ENCODE data around the gene FBLL1. TPM values are rescaled to one million over a fixed set of nuclear protein-coding genes. Genes with fewer than 3 reads are reported as not detected.

The FBLL1 gene
- total and polyA plus RNA-seq, 9 of the 15 experiments (the other 6 are each of a cell fraction or from before 2014, with no cell fraction given) = not detected

GRCh38 chr5:168579488-168580226 is 50.6 kb downstream of the FBLL1 start (continued):
- TF ChIP-seq ZBTB9 (CRISPR knock-in tag; IDR thresholded peaks at IDR 0.05) = peak; percentile 77; the same call in 1 of the 2 replicates
- TF ChIP-seq POLR2AphosphoS5 (IDR thresholded peaks at IDR 0.05; ENCODE audit: control insufficient read depth, insufficient read depth, low read depth, low read length) = peak; percentile 88
- no peak for TF ChIP-seq HMG20B (CRISPR knock-in tag; IDR thresholded peaks at IDR 0.05)
- peak; percentile 88 for TF ChIP-seq CREB3L1 (IDR thresholded peaks at IDR 0.05; ENCODE audit: borderline replicate concordance, low read depth)
- no peak for TF ChIP-seq ZSCAN32 (CRISPR knock-in tag; IDR thresholded peaks at IDR 0.05)
- TF ChIP-seq KLF6 (CRISPR knock-in tag; IDR thresholded peaks at IDR 0.05; ENCODE audit: borderline replicate concordance) = no peak; the same call in 1 of the 2 replicates
- no peak for TF ChIP-seq SMARCA4 (IDR thresholded peaks at IDR 0.05)
- TF ChIP-seq GTF2F1 (IDR thresholded peaks at IDR 0.05; ENCODE audit: low read depth, low read length) = no peak
- no peak for TF ChIP-seq MTA1 (IDR thresholded peaks at IDR 0.05; ENCODE audit: borderline replicate concordance)
- TF ChIP-seq GATA2 (CRISPR knock-in tag; IDR thresholded peaks at IDR 0.05) = no peak
- TF ChIP-seq KDM1A (IDR thresholded peaks at IDR 0.05) = no peak
- TF ChIP-seq MTA3 (IDR thresholded peaks at IDR 0.05; ENCODE audit: borderline replicate concordance) = peak; percentile 63; the same call in 1 of the 2 replicates
- TF ChIP-seq SNRNP70 (optimal IDR thresholded peaks at IDR 0.05; ENCODE audit: low read depth, low read length) = no peak
- TF ChIP-seq HDAC2 (IDR thresholded peaks at IDR 0.05) = no peak
- TF ChIP-seq ETS2 (tag; IDR thresholded peaks at IDR 0.05; ENCODE audit: borderline replicate concordance, poor library complexity, severe bottlenecking) = no peak
- peak; percentile 88; the same call in 1 of the 2 replicates for TF ChIP-seq TOE1 (IDR thresholded peaks at IDR 0.05; ENCODE audit: borderline replicate concordance)
- TF ChIP-seq TOE1 (CRISPR knock-in tag; IDR thresholded peaks at IDR 0.05; ENCODE audit: borderline replicate concordance, low read depth) = no peak
- no peak for TF ChIP-seq CHAMP1 (IDR thresholded peaks at IDR 0.05)
- TF ChIP-seq HNRNPL (IDR thresholded peaks at IDR 0.05; ENCODE audit: low read depth, low read length) = 0 out of 2 replicates have a peak, but pooled peaks have one; percentile 7
- TF ChIP-seq NCOR1 (IDR thresholded peaks at IDR 0.05) = no peak
- TF ChIP-seq ETV5 (CRISPR knock-in tag; IDR thresholded peaks at IDR 0.05; ENCODE audit: low read depth) = peak; percentile 95
- no peak for TF ChIP-seq GATAD2A (IDR thresholded peaks at IDR 0.05)
- peak; percentile 25; the same call in 1 of the 2 replicates for TF ChIP-seq ZBTB17 (CRISPR knock-in tag; IDR thresholded peaks at IDR 0.05)

All from K562 (cell line).